Mammary epithelial cell (primary cell): ENCODE results near the gene ZKSCAN5.

Experiments
- CTCF ChIP-seq, 2 donors: IDR thresholded peaks in 1 of 2; conservative IDR thresholded peaks in 1 of 2; 2 replicates each; pipeline ENCODE4 v1.5.1; 2011 to 2012; ENCODE audit warnings: inconsistent platforms in 2 of 2, low read length in 2 of 2, mild to moderate bottlenecking in 2 of 2, control low read depth in 1 of 2, low read depth in 1 of 2; ENCODE audit not compliant: insufficient read depth in 1 of 2; ENCODE audit errors: extremely low read depth in 1 of 2
- EZH2 ChIP-seq: IDR thresholded peaks from 2 replicates; pipeline ENCODE4 v1.6.1; 2012; ENCODE audit warnings: low read length, inconsistent platforms, borderline replicate concordance

- TF ChIP-seq CTCF (conservative IDR thresholded peaks at IDR 0.05 in 1 of 2, IDR thresholded peaks at IDR 0.05 in 1 of 2; ENCODE audit: extremely low read depth in 1 of 2, insufficient read depth in 1 of 2, low read depth in 1 of 2, low read length in 2 of 2), result no peak
- no peak for TF ChIP-seq EZH2
Observed at GRCh38 chr7:99540542-99540941, 36.1 kb downstream of the ZKSCAN5 start.
